Skeletal muscle satellite cell (primary cell): Measurements from ENCODE around the gene GPHN.

Experiments
- H3K27me3 ChIP-seq: 2 replicates; pipeline ENCODE4 v1.7.0; 2013; ENCODE audit warnings: low read length; ENCODE audit not compliant: control insufficient read depth, insufficient read depth
- H3K36me3 ChIP-seq: 2 replicates; pipeline ENCODE4 v1.7.0; 2013; ENCODE audit warnings: mild to moderate bottlenecking, control low read depth, low read length; ENCODE audit not compliant: insufficient read depth
- H3K4me1 ChIP-seq: 2 replicates; pipeline ENCODE4 v1.7.0; 2013; ENCODE audit warnings: low read length; ENCODE audit not compliant: control insufficient read depth, insufficient read depth
- H3K4me2 ChIP-seq: 2 replicates; pipeline ENCODE4 v1.7.0; 2013; ENCODE audit warnings: mild to moderate bottlenecking, low read length
- H3K4me3 ChIP-seq: 2 replicates; pipeline ENCODE4 v1.7.0; 2013; ENCODE audit warnings: low read length
- H3K9ac ChIP-seq: 2 replicates; pipeline ENCODE4 v1.7.0; 2013; ENCODE audit warnings: mild to moderate bottlenecking, low read depth, low read length, moderate library complexity
- H3K9me3 ChIP-seq: replicated peaks from 2 replicates; pipeline ENCODE4 v1.7.0; 2013; ENCODE audit warnings: mild to moderate bottlenecking, control low read depth, low read length

Gene GPHN

GRCh38 chr14:67221982-67222328, 714.0 kb downstream of the GPHN start:
- Histone ChIP-seq H3K9ac (peak overlapping the region; percentile 41), H3K9me3 (no peaks in the 10 kb centered on the region), H3K36me3 (no peaks in the 10 kb centered on the region), H3K4me1 (peaks cover 20% of the 10 kb centered on the region), H3K4me2 (peak overlapping the region; percentile 69), H3K27me3 (no peaks in the 10 kb centered on the region), H3K4me3 (peak overlapping the region; percentile 36)

GRCh38 chr14:67225523-67225922, 717.6 kb downstream of the GPHN start:
- no peak overlapping the region for H3K4me3 ChIP-seq
- peaks cover 20% of the 10 kb centered on the region for H3K4me1 ChIP-seq
- no peaks in the 10 kb centered on the region for H3K27me3 ChIP-seq
- H3K9ac ChIP-seq = no peak overlapping the region
- H3K4me2 ChIP-seq = no peak overlapping the region
- H3K36me3 ChIP-seq = no peaks in the 10 kb centered on the region
- H3K9me3 ChIP-seq = no peaks in the 10 kb centered on the region

GRCh38 chr14:67228325-67228984, 720.5 kb downstream of the GPHN start:
- no peaks in the 10 kb centered on the region for H3K4me1 ChIP-seq
- peak overlapping the region; percentile 72 for H3K4me2 ChIP-seq
- H3K4me3 ChIP-seq = peak overlapping the region; percentile 57
- no peaks in the 10 kb centered on the region for H3K27me3 ChIP-seq
- no peaks in the 10 kb centered on the region for H3K9me3 ChIP-seq
- no peaks in the 10 kb centered on the region for H3K36me3 ChIP-seq
- peak overlapping the region; percentile 60 for H3K9ac ChIP-seq
